Hematopoietic multipotent progenitor cell (in vitro differentiated cells): ENCODE results near the gene PLPPR4. TPM values are rescaled to one million over a fixed set of nuclear protein-coding genes. Genes with fewer than 3 reads are reported as not detected.

Experiments used
- DNase-seq, 3 donors: peaks; one replicate each; pipeline ENCODE4 v3.0.0-alpha.2; 2011 to 2015; ENCODE audit warnings: low read depth in 2 of 3, low spot score in 2 of 3
- total RNA-seq: library from RNA; depleted of rRNA; stranded (reverse); fragments of >200 nt; gene quantifications from one replicate; pipeline ENCODE4 v1.2.3, GENCODE V29; 2012

The PLPPR4 gene
- total RNA-seq, 1 donor = not detected

GRCh38 chr1:99347041-99347684, 82.9 kb downstream of the PLPPR4 start:
- no peak for DNase-seq

- DNase-seq = no peak
Measured at GRCh38 chr1:99348397-99349132, 84.3 kb downstream of the PLPPR4 start.

- DNase-seq = no peak
Measured at GRCh38 chr1:99352821-99353220, 88.5 kb downstream of the PLPPR4 start.

GRCh38 chr1:99358770-99359169, 94.5 kb downstream of the PLPPR4 start:
- DNase-seq = no peak
